LNCaP clone FGC (cell line): Measurements from ENCODE around the gene PSMB2.

Experiments used
- DNase-seq: peaks from one replicate; pipeline ENCODE4 v3.0.0-alpha.2; 2011; ENCODE audit warnings: low read depth
- H3K4me3 ChIP-seq: 2 replicates; pipeline ENCODE4 v1.5.1; 2011; ENCODE audit warnings: mild to moderate bottlenecking, low read depth, low read length, control low read depth
- TF ChIP-seq, protein P1 (sequence below): IDR thresholded peaks from 2 replicates; pipeline ENCODE4 v1.5.1; 2012; ENCODE audit warnings: mild to moderate bottlenecking; ENCODE audit not compliant: control insufficient read depth, insufficient read depth; ENCODE audit errors: extremely low read depth

The PSMB2 gene

DNA sequence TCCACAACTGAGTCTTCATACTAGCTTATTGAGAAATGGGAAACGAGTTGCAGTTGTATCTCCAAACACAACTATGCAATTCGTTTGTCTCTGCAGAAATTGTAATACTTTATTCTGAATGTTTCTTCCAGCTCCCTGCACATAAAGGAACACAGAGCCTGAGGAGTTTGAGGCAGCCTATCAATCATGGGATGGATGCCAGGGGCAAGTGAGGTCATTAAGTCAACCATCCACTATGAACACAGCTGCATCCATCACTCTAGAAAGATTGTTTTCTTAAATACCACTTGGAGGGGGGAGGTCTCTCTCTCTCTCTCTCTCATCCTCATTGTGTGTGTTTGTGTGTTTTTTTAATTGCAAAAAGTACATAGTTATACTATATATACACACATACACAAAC is 2.9 kb upstream of the PSMB2 start:
- H3K4me3 ChIP-seq: no peak overlapping the region
- DNase-seq: no peak
- TF ChIP-seq, protein P1, sequence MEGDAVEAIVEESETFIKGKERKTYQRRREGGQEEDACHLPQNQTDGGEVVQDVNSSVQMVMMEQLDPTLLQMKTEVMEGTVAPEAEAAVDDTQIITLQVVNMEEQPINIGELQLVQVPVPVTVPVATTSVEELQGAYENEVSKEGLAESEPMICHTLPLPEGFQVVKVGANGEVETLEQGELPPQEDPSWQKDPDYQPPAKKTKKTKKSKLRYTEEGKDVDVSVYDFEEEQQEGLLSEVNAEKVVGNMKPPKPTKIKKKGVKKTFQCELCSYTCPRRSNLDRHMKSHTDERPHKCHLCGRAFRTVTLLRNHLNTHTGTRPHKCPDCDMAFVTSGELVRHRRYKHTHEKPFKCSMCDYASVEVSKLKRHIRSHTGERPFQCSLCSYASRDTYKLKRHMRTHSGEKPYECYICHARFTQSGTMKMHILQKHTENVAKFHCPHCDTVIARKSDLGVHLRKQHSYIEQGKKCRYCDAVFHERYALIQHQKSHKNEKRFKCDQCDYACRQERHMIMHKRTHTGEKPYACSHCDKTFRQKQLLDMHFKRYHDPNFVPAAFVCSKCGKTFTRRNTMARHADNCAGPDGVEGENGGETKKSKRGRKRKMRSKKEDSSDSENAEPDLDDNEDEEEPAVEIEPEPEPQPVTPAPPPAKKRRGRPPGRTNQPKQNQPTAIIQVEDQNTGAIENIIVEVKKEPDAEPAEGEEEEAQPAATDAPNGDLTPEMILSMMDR: no peak

DNA sequence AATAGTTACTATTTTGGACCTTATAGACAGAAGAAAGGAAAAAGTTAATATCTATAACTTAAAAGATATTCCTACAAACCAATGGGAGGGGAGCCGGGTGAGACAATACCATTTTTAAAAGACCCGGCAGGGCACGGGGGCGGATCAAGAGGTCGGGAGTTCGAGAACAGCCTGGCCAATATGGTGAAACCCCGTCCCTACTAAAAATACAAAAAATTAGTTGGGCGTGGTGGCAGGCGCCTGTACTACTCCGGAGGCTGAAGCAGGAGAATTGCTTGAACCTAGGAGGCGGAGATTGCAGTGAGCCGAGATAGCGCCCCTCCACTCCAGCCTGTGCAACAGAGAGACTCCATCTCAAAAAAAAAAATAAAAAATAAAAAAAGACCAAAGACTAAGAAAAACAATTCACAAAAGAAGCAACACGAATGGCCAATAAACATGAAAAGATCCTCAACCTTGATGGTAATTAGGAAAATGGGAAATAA is 1.2 kb upstream of the PSMB2 start:
- H3K4me3 ChIP-seq: peak overlapping the region; percentile 92
- TF ChIP-seq, protein P1: no peak
- DNase-seq: no peak

DNA sequence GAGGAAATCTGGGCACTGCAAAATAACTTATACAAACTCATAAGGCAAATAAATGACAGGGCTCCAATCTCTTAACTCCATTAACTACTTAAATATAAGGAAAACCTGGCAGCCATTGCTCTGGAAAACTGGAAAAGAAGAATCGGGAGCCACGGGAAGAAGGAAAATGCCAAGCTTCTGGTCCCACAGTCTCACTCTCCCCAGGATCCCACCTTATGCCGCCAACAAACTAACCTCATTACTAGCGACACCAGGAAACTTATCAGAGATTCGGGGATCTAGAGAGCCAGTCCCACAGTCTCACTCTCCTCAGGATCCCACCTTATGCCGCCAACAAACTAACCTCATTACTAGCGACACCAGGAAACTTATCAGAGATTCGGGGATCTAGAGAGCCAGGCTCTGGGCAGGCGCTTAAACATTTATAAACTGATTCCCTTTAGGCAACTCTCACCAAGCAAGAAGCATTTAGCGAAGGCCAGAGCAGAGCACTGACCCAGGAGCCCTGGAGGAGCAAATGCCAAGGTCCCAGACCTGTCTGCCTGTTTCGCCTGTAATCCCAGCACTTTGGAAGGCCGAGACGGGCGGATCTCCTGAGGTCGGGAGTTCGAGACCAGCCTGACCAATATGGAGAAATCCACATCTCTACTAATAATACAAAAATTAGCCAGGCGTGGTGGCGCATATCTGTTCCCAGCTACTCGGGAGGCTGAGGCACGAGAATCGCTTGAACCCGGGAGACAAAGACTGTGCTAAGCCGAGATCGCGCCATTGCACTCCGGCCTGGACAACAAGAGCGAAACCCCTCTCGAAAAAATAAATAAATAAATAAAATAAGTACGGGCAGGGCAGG is 720 bp downstream of the PSMB2 start:
- peak overlapping the region; percentile 92 for H3K4me3 ChIP-seq
- no peak for DNase-seq
- TF ChIP-seq, protein P1: no peak

DNA sequence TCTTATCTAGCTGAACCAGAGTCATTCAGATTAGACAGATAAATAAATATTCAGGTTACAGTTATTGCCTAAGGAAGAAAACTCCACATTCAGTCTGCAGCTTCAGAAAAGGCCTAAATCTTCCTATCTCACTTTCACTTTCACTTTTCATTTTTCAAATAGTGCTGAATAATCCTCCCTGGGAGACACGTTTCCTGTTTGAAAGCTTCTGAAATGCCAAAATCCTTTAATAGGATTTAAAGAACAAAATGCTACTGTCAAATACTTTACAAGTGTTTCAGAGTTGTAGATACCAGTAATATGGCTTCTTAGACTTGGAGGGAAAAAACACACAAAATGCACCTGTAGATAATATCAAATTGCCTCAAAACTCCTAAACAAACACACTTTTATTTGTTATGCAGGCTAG is 3.9 kb downstream of the PSMB2 start:
- TF ChIP-seq, protein P1: no peak
- no peak for DNase-seq
- H3K4me3 ChIP-seq: peak overlapping the region; percentile 52

DNA sequence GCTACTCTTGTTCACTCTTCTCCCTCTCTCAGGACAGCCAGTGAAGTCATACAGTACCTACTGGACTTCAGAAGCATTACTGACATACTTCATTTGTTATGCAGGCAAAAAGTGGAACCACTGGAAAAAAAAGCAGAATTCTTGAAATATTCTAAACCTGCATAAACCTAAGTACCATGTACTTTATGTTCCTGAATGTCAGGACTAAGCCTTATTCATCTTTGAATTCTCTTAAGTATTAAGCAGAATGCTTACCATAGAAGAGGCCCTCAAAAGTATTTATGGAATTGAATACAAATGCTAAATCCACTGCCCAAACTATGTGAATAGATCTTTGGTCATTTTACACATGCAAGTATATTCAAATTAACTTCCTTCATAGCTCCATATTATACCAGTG is 7.8 kb downstream of the PSMB2 start:
- DNase-seq: no peak
- H3K4me3 ChIP-seq: no peak overlapping the region
- TF ChIP-seq, protein P1: no peak

DNA sequence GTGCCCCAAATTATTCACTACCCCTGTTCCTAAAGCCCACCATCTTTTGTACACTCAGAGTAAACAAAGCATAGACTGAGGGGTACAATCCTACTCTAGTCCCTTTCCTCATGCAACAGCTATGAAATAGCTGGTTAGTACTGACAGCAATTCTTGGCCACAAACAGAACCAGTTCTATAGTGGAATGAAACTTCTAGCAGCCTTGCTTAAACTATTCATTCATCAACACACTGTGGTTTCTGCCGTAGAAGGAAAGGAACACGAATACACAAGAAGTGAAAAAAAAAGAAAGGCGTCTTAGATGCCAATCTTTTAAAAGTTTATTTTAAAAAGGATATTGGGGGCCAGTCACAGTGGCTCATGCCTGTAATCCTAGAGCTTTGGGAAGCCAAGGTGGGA is 9.9 kb downstream of the PSMB2 start:
- TF ChIP-seq, protein P1: no peak
- H3K4me3 ChIP-seq: no peak overlapping the region
- no peak for DNase-seq

DNA sequence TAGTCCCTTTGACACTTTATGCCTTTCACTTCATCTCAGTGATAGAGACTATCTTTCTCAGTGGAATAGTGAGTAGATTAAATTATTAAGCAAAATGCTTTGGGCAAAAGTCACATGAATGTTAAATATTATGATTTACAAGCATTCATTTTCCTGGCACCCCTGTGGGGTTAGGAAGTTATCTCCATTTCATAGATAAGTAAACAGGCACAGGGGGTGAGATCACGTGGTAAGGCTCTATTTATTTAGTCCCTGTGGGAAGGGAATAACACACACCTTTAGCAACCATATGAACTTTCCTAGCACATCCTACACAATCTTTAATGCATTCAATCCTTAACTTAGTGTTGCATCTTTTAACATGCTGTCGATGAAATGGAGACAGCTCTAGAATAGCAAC is 12.3 kb downstream of the PSMB2 start:
- TF ChIP-seq, protein P1: no peak

More for the DNA sequence above, 12.3 kb downstream of the PSMB2 start:
- DNase-seq: no peak
- no peak overlapping the region for H3K4me3 ChIP-seq
